Measurements from ENCODE around the gene GBP5.
A peak's percentile ranks its signal among the peaks of the same experiment; 100 is the strongest.
"Not testable (repeated sequence)": the region's sequence is repeated elsewhere in the genome, so short reads cannot be mapped to it uniquely, and the experiment has no call there.

Gene GBP5

DNA sequence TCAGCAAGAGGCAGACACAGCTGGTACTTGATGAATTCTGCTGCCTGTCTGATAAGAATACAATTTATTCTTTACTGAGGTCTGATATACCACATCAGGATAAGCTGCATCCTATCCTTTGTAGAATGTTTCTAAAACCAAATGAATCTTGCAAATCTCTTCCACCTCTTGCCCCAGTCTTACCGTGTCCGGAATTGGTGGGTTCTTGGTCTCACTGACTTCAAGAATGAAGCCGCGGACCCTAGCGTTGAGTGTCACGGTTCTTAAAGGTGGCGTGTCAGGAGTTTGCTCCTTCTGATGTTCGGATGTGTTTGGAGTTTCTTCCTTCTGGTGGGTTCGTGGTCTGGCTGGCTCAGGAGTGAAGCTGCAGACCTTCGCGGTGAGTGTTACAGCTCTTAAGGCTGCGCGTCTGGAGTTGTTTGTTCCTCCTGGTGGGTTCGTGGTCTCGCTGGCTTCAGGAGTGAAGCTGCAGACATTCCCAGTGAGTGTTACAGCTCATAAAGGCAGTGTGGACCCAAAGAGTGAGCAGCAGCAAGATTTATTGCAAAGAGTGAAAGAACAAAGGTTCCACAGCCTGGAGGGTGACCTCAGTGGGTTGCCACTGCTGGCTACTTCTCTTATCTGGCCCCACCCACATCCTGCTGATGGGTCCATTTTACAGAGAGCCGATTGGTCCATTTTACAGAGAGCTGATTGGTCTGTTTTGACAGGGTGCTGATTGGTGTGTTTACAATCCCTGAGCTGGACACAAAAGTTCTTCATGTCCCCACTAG lies at the start of gene GBP5:
Gene GBP5, minus strand, starts transcription at position 592 of the 773 bp plus-strand sequence. CDS start 3,305 bp downstream, outside the sequence.
- not testable (repeated sequence) for DNase-seq (ENCODE audit: low spot score)

DNA sequence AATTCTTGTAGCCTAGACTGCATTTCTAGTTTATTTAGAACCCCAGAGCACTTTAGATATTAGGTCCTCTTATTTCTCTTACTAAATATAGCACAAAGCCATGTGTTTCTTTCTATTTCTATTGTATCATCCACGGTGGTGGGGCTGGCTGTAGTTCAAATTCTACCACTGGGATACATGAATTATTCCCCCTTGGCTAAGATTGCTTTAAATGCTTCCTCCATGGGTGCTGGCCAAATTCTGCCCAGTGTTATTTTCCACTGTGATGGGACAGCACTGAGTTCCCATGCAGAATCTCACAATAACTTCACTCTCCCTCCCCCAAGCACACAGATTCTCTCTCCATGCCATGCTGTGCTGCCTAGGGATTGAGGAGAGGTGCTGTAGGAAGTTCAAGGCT lies 49.7 kb upstream of the GBP5 start:
- no peak for DNase-seq (ENCODE audit: low spot score)

DNA sequence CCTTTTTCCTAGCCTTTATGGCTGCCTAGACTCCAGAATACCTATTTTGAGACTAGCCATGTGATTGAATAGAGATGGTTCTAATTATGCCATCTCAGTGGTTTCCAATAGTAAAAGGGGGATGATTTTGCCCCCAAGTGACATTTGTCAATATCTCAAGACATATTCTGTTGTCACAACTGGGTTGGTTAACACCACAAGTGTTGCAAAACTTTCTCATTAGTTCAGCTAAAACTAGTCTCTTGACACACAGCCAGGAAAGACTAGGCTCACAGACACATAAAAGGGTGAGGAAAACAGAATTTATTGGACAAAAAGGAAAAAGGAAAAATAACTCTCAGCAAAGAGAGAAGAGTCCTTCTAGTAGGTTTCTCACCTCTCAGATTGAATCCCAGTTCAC lies 39.9 kb upstream of the GBP5 start:
- no peak for DNase-seq (ENCODE audit: low spot score)

DNA sequence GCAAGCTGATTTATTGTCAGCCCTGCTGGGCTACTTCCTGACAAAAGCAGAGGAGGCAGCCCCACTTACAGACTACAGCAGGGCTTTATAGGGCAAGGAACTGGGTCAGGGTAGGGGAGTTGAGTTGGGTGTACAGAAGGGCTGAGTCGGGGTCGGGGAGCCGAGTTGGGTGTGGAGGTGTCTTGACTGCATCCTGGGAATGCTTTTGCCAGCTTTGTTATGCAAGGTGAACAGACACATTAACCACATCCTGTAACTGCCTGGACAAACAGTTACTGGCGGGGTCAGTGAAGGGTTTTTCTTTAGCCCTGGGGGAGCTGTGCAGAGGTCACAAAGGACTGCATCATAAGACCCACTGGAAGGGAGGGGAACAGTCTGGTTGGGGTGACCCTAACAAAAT lies 39.1 kb upstream of the GBP5 start:
- no peak for DNase-seq (ENCODE audit: low spot score)

DNA sequence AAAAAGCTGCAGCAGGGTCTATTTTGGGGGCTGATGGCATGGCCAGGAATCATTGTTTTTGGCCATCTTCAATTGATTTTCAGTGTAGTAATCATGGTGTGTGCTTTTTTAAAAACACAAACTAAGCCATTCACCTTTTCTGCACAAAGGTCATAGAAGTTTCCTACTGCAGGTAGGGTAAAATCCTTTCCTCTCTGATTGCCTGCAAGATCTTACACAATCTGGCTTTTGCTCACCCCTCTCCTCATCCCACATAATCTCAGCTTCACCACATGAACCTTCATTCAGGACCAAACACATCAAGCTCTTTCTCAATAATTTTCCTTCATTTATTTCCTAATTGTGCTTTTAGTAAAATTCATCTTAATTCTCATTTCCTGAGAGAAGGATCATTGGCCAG lies 38.3 kb upstream of the GBP5 start:
- no peak for DNase-seq (ENCODE audit: low spot score)

DNA sequence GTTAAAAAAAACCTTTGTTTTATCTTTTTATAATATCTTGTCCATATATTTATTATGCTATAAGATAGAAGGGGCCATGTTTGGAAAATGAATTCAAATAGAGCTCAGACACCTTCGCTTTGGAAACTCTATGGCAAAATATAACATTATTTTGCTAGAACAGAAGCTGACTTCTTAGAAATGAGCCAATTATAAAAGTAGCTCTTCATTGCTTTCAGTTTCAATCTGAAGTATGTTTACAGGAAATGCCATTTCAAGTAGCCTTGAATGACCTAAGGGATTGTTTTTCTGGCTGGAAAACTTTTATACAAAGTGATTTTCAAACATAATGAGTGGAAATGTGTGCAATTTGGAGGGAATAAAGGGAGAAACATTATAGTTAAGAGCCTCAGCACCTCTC lies 37.8 kb upstream of the GBP5 start:
- peak; percentile 36 for DNase-seq (ENCODE audit: low spot score)

DNA sequence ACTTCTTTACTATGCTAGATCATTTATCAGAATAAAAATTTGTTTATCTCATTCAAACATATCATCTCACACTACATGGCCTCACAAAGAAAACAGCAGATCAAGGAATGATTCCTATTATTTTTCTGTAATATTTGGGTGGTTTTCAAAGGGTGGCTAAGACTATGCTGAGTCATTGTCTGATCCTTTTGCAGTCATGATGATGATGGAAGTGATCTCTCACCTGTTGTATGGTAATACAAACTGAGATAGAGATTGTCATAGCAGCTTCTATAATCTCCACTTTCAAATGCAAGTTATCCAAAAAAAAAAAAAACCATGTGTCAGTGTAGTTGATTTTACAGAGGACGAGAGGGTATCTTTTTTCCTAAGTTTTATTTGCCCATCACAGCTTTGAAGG lies 37.2 kb upstream of the GBP5 start:
- no peak for DNase-seq (ENCODE audit: low spot score)

GRCh38 chr1:89306273-89306672 lies 33.6 kb upstream of the GBP5 start:
- no peak for DNase-seq (ENCODE audit: low spot score)

GRCh38 chr1:89305493-89305892 lies 32.8 kb upstream of the GBP5 start:
- no peak for DNase-seq (ENCODE audit: low spot score)

DNA sequence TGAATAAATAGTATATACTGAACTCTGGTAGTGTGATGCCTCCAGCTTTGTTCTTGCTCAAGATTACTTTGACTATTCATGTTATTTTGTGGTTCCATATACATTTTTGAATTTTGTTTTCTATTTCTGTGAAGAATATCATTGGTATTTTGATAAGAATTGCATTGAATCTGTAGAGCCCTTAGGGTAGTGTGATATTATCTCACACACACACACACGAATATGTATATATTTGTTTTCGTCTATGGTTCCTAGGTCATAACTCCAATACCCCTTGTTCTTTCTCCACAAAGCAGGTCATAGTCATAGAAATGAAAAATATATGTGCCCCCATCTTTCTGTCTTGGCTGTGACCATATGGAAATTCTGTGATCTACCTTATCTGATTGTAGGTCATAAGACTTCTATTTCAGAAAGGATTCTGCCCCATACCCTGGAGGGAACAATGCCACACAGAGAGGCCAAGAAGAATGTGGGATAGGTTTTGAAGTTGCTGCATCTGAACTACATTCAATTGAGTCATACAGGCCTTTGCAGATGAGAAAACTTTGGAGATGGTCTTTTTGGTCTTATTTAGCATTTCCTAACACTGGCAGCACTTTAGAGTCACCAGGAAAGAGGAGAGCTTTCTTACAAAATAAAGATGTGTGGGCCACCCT lies 32.0 kb upstream of the GBP5 start:
- DNase-seq (ENCODE audit: low spot score), result no peak

DNA sequence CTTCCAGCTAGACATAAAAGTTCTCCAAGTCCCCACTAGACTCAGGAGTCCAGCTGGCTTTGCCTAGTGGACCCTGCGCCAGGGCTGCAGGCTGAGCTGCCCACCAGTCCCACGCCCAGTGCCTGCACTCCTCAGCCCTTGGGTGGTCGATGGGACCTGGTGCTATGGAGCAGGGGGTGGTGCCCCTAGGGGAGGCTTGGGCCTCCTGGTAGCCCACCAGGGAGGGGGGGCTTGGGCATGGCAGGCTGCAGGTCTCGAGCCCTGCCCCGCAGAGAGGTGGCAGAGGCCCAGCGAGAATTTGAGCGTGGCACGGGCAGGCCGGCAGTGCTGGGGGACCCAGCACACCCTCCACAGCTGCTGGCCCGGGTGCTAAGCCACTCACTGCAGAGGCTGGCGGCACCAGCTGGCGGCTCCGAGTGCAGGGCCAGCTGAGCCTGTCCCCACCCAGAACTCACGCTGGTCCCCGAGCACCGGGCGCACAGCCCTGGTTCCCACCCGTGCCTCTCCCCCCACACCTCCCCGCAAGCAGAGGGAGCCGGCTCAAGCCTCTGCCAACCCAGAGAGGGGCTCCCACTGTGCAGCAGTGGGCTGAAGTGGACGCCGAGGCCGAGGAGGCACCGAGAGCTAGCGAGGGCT lies 30.2 kb upstream of the GBP5 start:
- DNase-seq (ENCODE audit: low spot score), result no peak

- not testable (repeated sequence) for DNase-seq (ENCODE audit: low spot score)
Observed at GRCh38 chr1:89299739-89300463, 27.2 kb upstream of the GBP5 start.

GRCh38 chr1:89298461-89298860 lies 25.8 kb upstream of the GBP5 start:
- no peak for DNase-seq (ENCODE audit: low spot score)

DNA sequence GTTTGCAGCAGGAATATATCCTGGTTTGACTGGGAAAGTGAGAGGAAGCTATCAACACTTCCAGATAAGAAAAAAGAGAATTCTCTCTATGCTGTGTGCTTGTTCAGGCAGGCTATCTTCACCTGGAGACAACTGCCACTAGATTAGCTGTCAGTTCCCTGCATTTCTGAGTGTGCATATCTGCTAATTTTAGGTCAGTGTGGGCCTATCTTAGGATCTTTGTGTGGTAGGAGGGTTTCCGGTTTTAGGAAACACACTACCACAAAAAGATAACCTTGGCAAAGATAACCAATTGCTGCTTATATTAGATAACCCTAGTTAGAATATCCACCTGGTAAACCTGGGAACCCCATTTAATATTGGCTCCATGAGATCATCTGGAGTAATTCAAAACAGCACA lies 22.5 kb upstream of the GBP5 start:
- DNase-seq (ENCODE audit: low spot score), result no peak

GRCh38 chr1:89291276-89291675 lies 18.6 kb upstream of the GBP5 start:
- no peak for DNase-seq (ENCODE audit: low spot score)

GRCh38 chr1:89288051-89288340 lies 15.3 kb upstream of the GBP5 start:
- no peak for DNase-seq (ENCODE audit: low spot score)

DNA sequence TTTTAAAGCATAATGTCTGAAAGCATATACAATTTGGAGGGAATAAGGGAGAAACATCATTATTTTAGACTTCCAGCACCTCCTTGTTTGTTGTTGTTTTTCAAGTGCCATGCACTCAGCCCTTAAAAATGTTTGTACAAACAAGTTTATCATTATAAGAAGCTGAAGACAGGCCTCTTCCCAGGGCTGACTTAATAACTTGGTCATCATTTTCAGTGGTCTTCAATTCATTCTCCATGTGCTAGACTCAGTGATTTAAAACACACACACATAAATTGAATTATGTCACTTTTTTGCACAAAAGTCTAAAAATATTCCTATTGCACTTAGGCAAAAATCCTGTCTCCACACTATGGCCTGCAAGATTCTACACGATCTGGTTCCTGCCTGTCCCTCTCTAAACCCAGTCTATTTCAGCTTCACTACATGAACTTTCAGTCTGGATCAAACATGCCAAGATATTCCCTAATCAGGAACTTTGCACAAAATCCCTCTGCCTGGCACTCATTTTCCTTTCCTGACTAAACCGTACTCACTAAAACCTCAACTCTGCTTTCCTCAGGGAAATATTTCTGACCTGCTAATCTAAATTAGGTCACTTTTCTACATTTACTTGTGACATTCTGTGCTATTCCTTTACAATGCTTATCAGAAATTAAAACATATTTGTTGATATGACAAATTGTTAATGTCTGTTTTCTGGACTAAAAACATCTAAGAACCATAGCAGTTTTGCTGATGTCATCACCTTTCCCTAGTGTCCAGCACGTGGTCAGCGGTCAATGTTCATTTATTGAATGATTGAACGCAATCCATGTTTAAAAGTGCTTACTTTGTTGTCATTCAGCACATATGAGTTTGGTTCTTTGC lies 14.8 kb upstream of the GBP5 start:
- DNase-seq (ENCODE audit: low spot score), result no peak

- no peak for DNase-seq (ENCODE audit: low spot score)
Observed at GRCh38 chr1:89286549-89287180, 14.0 kb upstream of the GBP5 start.

DNA sequence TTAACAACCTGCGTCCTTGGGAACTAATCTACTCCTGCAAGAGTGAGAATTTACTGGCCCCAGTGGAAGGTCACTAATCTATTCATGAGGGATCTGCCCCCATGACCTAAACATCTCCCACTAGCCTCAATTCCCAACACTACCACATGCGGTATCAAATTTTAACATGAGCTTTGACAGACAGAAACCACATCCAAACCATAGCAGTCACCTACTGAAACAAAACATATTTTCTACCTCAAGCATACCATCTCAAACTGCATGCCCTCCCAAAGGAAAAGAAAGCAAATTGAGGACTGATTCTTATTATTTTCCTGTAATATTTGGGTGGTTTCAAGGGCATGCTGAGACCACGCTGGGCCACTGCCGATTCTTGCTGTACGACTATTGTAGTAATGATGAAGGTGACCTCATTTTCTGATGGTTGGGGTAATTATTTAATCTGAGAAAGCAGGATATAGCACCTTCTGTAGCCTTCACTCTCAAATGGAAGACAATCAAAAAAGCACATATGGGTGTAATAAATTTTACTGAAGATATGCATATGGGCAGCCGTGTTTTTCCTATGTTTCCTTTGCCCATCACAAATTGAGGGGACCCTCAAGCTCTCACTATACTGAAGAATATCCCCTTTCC lies 13.2 kb upstream of the GBP5 start:
- no peak for DNase-seq (ENCODE audit: low spot score)

- not testable (repeated sequence) for DNase-seq (ENCODE audit: low spot score)
Observed at GRCh38 chr1:89284078-89284763, 11.6 kb upstream of the GBP5 start.
